Neutrophil (primary cell): ENCODE measurements around the gene CLIP4.
"Not testable (repeated sequence)": the region's sequence is repeated elsewhere in the genome, so short reads cannot be mapped to it uniquely, and the experiment has no call there.

Source experiments
- H3K27ac ChIP-seq: fragments of 200-600 bp; sonication (generic); 2 replicates; pipeline ENCODE4 v1.5.1; 2016; ENCODE audit warnings: mild to moderate bottlenecking, moderate library complexity
- H3K27me3 ChIP-seq: fragments of 200-600 bp; sonication (generic); 2 replicates; pipeline ENCODE4 v1.6.0; 2016; ENCODE audit warnings: mild to moderate bottlenecking
- H3K36me3 ChIP-seq: fragments of 200-600 bp; sonication (generic); 2 replicates; pipeline ENCODE4 v1.5.1; 2017
- H3K4me1 ChIP-seq, 2 experiments: fragments of 200-600 bp in 1 of 2; sonication (generic) in 1 of 2; 1 replicate in 1 of 2; 2 replicates in 1 of 2; pipeline versions ENCODE4 v1.5.1 to v1.6.1; 2013 to 2016; ENCODE audit warnings: low read depth in 1 of 2, low read length in 1 of 2, mild to moderate bottlenecking in 1 of 2, moderate library complexity in 1 of 2; ENCODE audit not compliant: control insufficient read depth in 1 of 2, insufficient read depth in 1 of 2
- H3K4me3 ChIP-seq, 2 experiments: fragments of 200-600 bp in 1 of 2; sonication (generic) in 1 of 2; 1 replicate in 1 of 2; 2 replicates in 1 of 2; pipeline ENCODE4 v1.5.1; 2013 to 2016; ENCODE audit warnings: low read depth in 1 of 2, low read length in 1 of 2, mild to moderate bottlenecking in 1 of 2, moderate library complexity in 1 of 2
- H3K9me3 ChIP-seq: fragments of 200-600 bp; sonication (generic); 2 replicates; pipeline ENCODE4 v1.5.1; 2016
- CTCF ChIP-seq: fragments of 200-600 bp; sonication (generic); IDR thresholded peaks from 2 replicates; pipeline ENCODE4 v1.5.1; 2016; ENCODE audit warnings: antibody characterized with exemption

Gene CLIP4

GRCh38 chr2:29075894-29076705 lies 39.1 kb upstream of the CLIP4 start:
- Histone ChIP-seq H3K36me3 (no peaks in the 10 kb centered on the region), H3K4me1 (peaks cover 5 to 6% of the 10 kb centered on the region in 2 experiments), H3K4me3 (no peak overlapping the region), H3K9me3 (no peaks in the 10 kb centered on the region), H3K27me3 (no peaks in the 10 kb centered on the region), H3K27ac (no peak overlapping the region)
- TF ChIP-seq CTCF = no peak

GRCh38 chr2:29079887-29080286 lies 35.3 kb upstream of the CLIP4 start:
- no peak for TF ChIP-seq CTCF
- no peaks in the 10 kb centered on the region for H3K9me3 ChIP-seq
- H3K36me3 ChIP-seq = no peaks in the 10 kb centered on the region
- H3K27me3 ChIP-seq = no peaks in the 10 kb centered on the region
- H3K4me1 ChIP-seq = peaks cover 13 to 15% of the 10 kb centered on the region in 2 experiments
- no peak overlapping the region for H3K4me3 ChIP-seq
- no peak overlapping the region for H3K27ac ChIP-seq

- no peaks in the 10 kb centered on the region for H3K27me3 ChIP-seq
- no peak for TF ChIP-seq CTCF
- no peaks in the 10 kb centered on the region for H3K36me3 ChIP-seq
- peak overlapping the region; percentile 10 for H3K27ac ChIP-seq
- H3K4me3 ChIP-seq = no peak overlapping the region
- H3K4me1 ChIP-seq = peaks cover 13 to 15% of the 10 kb centered on the region in 2 experiments
- H3K9me3 ChIP-seq = no peaks in the 10 kb centered on the region
Measured at GRCh38 chr2:29080886-29081743, 34.1 kb upstream of the CLIP4 start.

GRCh38 chr2:29082804-29083495 lies 32.3 kb upstream of the CLIP4 start:
- Histone ChIP-seq H3K9me3 (no peaks in the 10 kb centered on the region), H3K27ac (no peak overlapping the region), H3K4me1 (peaks cover 13 to 15% of the 10 kb centered on the region in 2 experiments), H3K36me3 (no peaks in the 10 kb centered on the region), H3K27me3 (no peaks in the 10 kb centered on the region), H3K4me3 (no peak overlapping the region)
- TF ChIP-seq CTCF = no peak

- H3K27ac ChIP-seq = no peak overlapping the region
- peaks cover 13 to 15% of the 10 kb centered on the region in 2 experiments for H3K4me1 ChIP-seq
- H3K27me3 ChIP-seq = no peaks in the 10 kb centered on the region
- H3K9me3 ChIP-seq = no peaks in the 10 kb centered on the region
- no peak for TF ChIP-seq CTCF
- no peak overlapping the region for H3K4me3 ChIP-seq
- H3K36me3 ChIP-seq = no peaks in the 10 kb centered on the region
Measured at GRCh38 chr2:29084554-29084953, 30.7 kb upstream of the CLIP4 start.

- H3K4me1 ChIP-seq, H3K36me3 ChIP-seq, H3K27me3 ChIP-seq, H3K27ac ChIP-seq, H3K9me3 ChIP-seq, H3K4me3 ChIP-seq: not testable (repeated sequence)
Measured at GRCh38 chr2:29090311-29090710, 24.9 kb upstream of the CLIP4 start.
